Colonic mucosa (tissue), 4 donors: ENCODE results near the gene GOLGB1. TPM values are rescaled to one million over a fixed set of nuclear protein-coding genes. Genes with fewer than 3 reads are reported as not detected.

Experiments
- DNase-seq: peaks from one replicate; pipeline ENCODE4 v3.0.0-alpha.2; 2020
- H3K27ac ChIP-seq: fragments of 200-600 bp; one replicate; pipeline ENCODE4 v1.8.0; 2021
- H3K27me3 ChIP-seq: fragments of 200-600 bp; one replicate; pipeline ENCODE4 v1.8.0; 2021
- H3K36me3 ChIP-seq: fragments of 200-600 bp; one replicate; pipeline ENCODE4 v1.8.0; 2021
- H3K4me1 ChIP-seq: fragments of 200-600 bp; one replicate; pipeline ENCODE4 v1.8.0; 2021; ENCODE audit warnings: mild to moderate bottlenecking
- H3K4me3 ChIP-seq: fragments of 200-600 bp; one replicate; pipeline ENCODE4 v1.8.0; 2021
- H3K9ac ChIP-seq, 2 donors: one replicate each; pipeline ENCODE4 v1.7.0; 2013; ENCODE audit warnings: control low read depth in 2 of 2, low read depth in 2 of 2, low read length in 2 of 2
- H3K9me3 ChIP-seq: fragments of 200-600 bp; one replicate; pipeline ENCODE4 v1.8.0; 2021
- CTCF ChIP-seq: fragments of 200-600 bp; IDR thresholded peaks from one replicate; pipeline ENCODE4 v1.8.0; 2022; ENCODE audit warnings: antibody characterized with exemption, mild to moderate bottlenecking
- intact Hi-C: fragments of 100-400 bp; cut with DNase I; formaldehyde crosslinking; loops from one replicate; pipeline ENCODE4 v1.14.1; 2022
- total RNA-seq, 2 donors: library from RNA; stranded (reverse); fragmentation: NEBNext Ultra II Directional in 1 of 2; extraction: Animal tissue kit (Norgen Biotek cat#: 25700) in 1 of 2; gene quantifications; one replicate each; pipeline ENCODE4 v1.2.1, GENCODE V29; 2021
- donor health status: healthy.
- donor health status: DM: no; HTN: no; CAD: no.
- donor health status: DM: no; HTN: no; CAD: no.

Gene GOLGB1
- total RNA-seq, 2 donors from 2014 or later: 47.2 to 75.6 TPM

- intact Hi-C loops: no loop called here
- H3K36me3 ChIP-seq: no peaks in the 10 kb centered on the region
- H3K27ac ChIP-seq: no peak overlapping the region
- no peaks in the 10 kb centered on the region for H3K4me1 ChIP-seq
- H3K9me3 ChIP-seq: no peaks in the 10 kb centered on the region
- no peaks in the 10 kb centered on the region for H3K27me3 ChIP-seq
- H3K4me3 ChIP-seq: no peak overlapping the region
- no peak for DNase-seq
- no peak overlapping the region for H3K9ac ChIP-seq
- TF ChIP-seq CTCF: no peak
These were observed 119.9 kb downstream of the GOLGB1 start for GRCh38 chr3:121629601-121630000.

DNA sequence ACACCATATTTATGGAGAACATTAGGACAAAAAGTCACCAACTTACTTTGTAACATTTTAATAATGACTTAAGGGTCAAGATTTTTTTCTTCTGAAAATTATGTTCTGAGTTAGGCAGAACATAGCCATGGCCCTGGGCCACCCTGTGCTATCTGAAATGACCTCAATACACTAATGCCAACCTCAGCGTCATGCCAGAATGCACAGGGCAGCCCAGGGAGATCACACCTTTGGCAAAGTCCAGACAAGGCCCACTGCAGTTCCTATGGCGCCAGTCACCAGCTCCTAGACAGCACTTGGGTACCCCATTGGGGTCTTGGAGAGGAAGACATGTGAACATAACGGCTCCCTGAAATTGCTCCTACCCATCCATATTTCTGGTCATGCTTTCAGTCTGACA lies 121.9 kb downstream of the GOLGB1 start:
- H3K27me3 ChIP-seq: no peaks in the 10 kb centered on the region
- no peaks in the 10 kb centered on the region for H3K4me1 ChIP-seq
- H3K9me3 ChIP-seq: no peaks in the 10 kb centered on the region
- TF ChIP-seq CTCF: no peak
- no peaks in the 10 kb centered on the region for H3K36me3 ChIP-seq
- H3K9ac ChIP-seq: no peak overlapping the region
- DNase-seq: no peak
- no peak overlapping the region for H3K4me3 ChIP-seq
- no peak overlapping the region for H3K27ac ChIP-seq
- intact Hi-C loops: no loop called here

DNA sequence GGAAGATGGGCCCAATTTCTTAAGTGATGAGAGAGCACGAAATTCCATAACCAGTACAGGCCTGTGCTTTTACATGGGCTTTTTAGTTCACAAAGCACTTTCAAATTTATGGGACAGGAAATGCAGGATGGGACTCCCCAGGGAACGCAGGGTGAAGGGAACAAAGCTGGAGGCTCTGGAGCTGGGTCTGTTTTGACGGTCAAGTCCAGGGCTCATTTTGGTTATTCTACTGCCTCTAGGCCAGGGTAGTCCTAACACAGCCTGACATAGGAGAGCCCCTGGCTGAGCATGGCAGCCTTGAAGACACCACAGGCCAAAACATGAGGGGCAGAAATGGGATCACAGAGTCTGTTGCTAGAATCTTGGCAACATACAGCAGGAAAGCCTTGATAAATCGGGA lies 122.3 kb downstream of the GOLGB1 start:
- intact Hi-C loops: no loop called here
- Histone ChIP-seq H3K27me3 (no peaks in the 10 kb centered on the region), H3K27ac (no peak overlapping the region), H3K4me3 (no peak overlapping the region), H3K36me3 (no peaks in the 10 kb centered on the region), H3K4me1 (no peaks in the 10 kb centered on the region), H3K9ac (no peak overlapping the region), H3K9me3 (no peaks in the 10 kb centered on the region)
- TF ChIP-seq CTCF: no peak
- no peak for DNase-seq

GRCh38 chr3:121626495-121626894 lies 123.0 kb downstream of the GOLGB1 start:
- H3K4me3 ChIP-seq: no peak overlapping the region
- no peak for TF ChIP-seq CTCF
- no peaks in the 10 kb centered on the region for H3K36me3 ChIP-seq
- H3K27ac ChIP-seq: no peak overlapping the region
- no peaks in the 10 kb centered on the region for H3K27me3 ChIP-seq
- H3K4me1 ChIP-seq: no peaks in the 10 kb centered on the region
- no peaks in the 10 kb centered on the region for H3K9me3 ChIP-seq
- no peak overlapping the region for H3K9ac ChIP-seq
- intact Hi-C loops: no loop called here
- DNase-seq: no peak

- H3K4me3 ChIP-seq: no peak overlapping the region
- no peak overlapping the region for H3K27ac ChIP-seq
- no peaks in the 10 kb centered on the region for H3K9me3 ChIP-seq
- no peaks in the 10 kb centered on the region for H3K27me3 ChIP-seq
- no peaks in the 10 kb centered on the region for H3K36me3 ChIP-seq
- H3K9ac ChIP-seq: no peak overlapping the region
- intact Hi-C loops: no loop called here
- no peaks in the 10 kb centered on the region for H3K4me1 ChIP-seq
- TF ChIP-seq CTCF: no peak
- DNase-seq: no peak
These were observed 125.2 kb downstream of the GOLGB1 start for GRCh38 chr3:121624147-121624899.
